Measurements from ENCODE around the gene ANKRD66. TPM values are rescaled to one million over a fixed set of nuclear protein-coding genes. Genes with fewer than 3 reads are reported as not detected.

The ANKRD66 gene
- total RNA-seq, 2 donors from 2014 or later, result not detected

DNA sequence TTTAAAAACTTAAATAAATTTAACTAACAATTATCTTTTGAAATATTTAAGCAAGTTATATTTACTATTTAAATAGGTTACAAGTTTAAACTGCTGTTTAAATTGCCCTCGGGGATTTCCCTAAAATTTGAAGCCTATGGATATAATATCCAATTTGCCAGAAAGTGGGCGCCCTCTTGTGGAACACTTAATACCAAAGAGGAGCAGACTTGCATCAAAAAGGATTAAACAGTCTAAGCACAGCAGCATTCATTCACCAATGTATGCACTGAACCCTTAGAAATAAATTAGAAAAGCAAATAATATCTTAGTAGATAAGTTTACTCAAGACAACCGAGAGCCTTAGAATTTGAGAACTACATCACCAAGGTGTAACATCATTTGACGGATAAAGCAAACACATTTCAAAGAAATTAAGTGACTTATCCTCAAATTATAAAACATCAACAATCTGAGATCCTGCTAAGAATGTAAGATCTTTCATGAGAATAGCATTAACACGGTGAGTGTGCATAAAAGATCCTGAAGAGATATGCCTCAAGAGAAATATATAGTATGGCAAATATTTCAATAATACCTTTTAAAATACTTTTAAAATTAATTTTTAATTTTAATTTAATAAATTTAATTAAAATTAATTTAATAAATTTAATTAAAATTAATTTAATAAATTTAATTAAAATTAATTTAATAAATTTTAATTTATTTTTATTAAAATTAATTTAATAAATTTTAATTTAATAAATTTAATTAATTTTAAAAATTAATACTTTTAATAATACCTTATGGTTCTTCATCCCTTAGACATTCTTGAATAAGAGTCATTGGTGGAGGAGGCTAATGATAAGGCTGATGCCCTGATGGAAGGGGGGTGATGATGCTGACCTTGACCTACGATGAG, 35.0 kb downstream of the ANKRD66 start:
- no peaks in the 10 kb centered on the region for H3K36me3 ChIP-seq
- peak; percentile 4 for DNase-seq (ENCODE audit: low spot score)
- TF ChIP-seq, protein P1, sequence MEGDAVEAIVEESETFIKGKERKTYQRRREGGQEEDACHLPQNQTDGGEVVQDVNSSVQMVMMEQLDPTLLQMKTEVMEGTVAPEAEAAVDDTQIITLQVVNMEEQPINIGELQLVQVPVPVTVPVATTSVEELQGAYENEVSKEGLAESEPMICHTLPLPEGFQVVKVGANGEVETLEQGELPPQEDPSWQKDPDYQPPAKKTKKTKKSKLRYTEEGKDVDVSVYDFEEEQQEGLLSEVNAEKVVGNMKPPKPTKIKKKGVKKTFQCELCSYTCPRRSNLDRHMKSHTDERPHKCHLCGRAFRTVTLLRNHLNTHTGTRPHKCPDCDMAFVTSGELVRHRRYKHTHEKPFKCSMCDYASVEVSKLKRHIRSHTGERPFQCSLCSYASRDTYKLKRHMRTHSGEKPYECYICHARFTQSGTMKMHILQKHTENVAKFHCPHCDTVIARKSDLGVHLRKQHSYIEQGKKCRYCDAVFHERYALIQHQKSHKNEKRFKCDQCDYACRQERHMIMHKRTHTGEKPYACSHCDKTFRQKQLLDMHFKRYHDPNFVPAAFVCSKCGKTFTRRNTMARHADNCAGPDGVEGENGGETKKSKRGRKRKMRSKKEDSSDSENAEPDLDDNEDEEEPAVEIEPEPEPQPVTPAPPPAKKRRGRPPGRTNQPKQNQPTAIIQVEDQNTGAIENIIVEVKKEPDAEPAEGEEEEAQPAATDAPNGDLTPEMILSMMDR (IDR thresholded peaks at IDR 0.05), result peak; percentile 42
- H3K27me3 ChIP-seq (replicated peaks; ENCODE audit: insufficient read depth), result no peaks in the 10 kb centered on the region
- H3K27ac ChIP-seq, result no peak overlapping the region
- ATAC-seq (ENCODE audit: insufficient number of reproducible peaks, low FRiP score, low read depth), result no peak
- H3K4me1 ChIP-seq (ENCODE audit: control insufficient read depth in 1 of 2, low read depth in 2 of 2), result no peaks in the 10 kb centered on the region
- H3K9me3 ChIP-seq, result no peaks in the 10 kb centered on the region
- no peak overlapping the region for H3K4me3 ChIP-seq

DNA sequence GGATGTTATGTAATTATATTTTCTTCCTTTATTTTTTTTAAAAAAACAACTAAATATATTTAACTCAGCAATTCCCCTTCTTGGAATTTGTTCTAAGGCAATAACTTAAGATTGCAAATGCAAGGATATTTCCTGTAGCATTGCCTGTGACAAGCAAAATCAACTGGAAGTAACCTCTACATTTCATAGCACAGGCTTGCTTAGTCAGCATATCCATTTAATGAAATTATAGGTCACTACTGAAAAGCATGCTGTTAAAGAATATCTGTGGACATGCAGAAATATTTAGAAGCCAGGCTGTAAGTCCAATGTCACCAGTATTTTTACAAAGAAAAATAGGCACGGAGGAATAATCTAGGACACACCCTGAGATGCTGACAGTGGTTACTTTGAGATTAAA, 37.8 kb downstream of the ANKRD66 start:
- DNase-seq (ENCODE audit: low spot score) (no peak), ATAC-seq (ENCODE audit: insufficient number of reproducible peaks, low FRiP score, low read depth) (no peak)
- no peaks in the 10 kb centered on the region for H3K4me1 ChIP-seq (ENCODE audit: control insufficient read depth in 1 of 2, low read depth in 2 of 2)
- H3K27ac ChIP-seq, result no peak overlapping the region
- H3K27me3 ChIP-seq (replicated peaks; ENCODE audit: insufficient read depth), result no peaks in the 10 kb centered on the region
- H3K36me3 ChIP-seq, result no peaks in the 10 kb centered on the region
- H3K9me3 ChIP-seq, result no peaks in the 10 kb centered on the region
- H3K4me3 ChIP-seq, result no peak overlapping the region
- TF ChIP-seq, protein P1 (IDR thresholded peaks at IDR 0.05), result no peak

DNA sequence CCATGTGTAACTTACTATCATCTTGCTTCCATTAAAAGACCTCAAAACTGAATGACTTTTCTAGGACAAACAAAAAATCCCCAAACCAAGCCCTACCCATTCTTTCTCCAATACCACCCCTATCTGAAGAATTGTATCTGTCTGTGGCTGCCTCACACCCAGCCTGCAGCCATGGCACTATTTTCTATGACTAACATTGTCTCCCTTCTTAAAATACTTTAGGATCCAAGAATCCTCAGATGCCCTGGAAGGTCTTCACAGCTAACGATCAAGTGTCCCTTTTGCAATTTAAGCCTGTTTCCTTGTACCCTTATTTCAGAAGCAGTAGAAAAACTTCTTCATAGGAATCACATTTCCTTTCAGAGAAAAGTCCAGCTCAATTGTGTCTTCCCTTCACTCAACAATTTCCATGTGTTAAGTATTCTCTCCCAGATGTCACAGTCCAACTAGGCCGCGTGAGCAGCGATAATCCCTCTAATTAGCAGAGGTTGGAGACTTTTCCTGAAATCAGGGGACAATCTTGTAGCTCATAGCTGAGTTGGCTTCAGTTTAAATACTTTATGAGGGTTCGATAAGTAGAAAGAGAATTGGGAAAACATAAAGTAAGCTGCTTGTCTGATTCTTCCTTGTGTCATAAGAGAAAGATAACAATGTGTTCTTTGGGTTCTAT, 41.3 kb downstream of the ANKRD66 start:
- Histone ChIP-seq H3K9me3 (no peaks in the 10 kb centered on the region), H3K36me3 (no peaks in the 10 kb centered on the region), H3K27me3 (replicated peaks; ENCODE audit: insufficient read depth) (no peaks in the 10 kb centered on the region), H3K4me3 (no peak overlapping the region), H3K27ac (no peak overlapping the region), H3K4me1 (ENCODE audit: control insufficient read depth in 1 of 2, low read depth in 2 of 2) (no peaks in the 10 kb centered on the region)
- ATAC-seq (ENCODE audit: insufficient number of reproducible peaks, low FRiP score, low read depth) (no peak), DNase-seq (ENCODE audit: low spot score) (no peak)
- TF ChIP-seq, protein P1 (IDR thresholded peaks at IDR 0.05), result no peak

DNA sequence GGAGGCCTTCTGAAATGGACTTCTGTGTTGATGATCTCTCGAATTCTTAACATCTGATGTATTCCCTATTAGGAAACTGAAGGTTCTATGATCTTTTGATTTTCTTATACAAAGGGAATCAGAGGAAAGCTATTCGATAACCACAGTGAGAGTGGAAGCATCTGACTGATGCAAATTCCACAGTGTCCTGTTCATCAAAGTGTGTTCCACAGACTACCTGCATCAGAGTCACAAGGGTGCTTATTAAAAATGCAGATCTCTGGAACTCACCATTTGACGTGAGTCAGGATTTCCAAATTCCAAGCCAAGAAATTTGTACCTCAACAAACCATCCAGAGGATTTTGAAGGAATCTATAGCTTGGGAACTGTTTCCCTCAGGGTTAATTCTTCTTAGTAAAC, 42.1 kb downstream of the ANKRD66 start:
- no peak for ATAC-seq (ENCODE audit: insufficient number of reproducible peaks, low FRiP score, low read depth)
- Histone ChIP-seq H3K9me3 (no peaks in the 10 kb centered on the region), H3K4me1 (ENCODE audit: control insufficient read depth in 1 of 2, low read depth in 2 of 2) (no peaks in the 10 kb centered on the region), H3K4me3 (no peak overlapping the region), H3K27ac (no peak overlapping the region), H3K36me3 (no peaks in the 10 kb centered on the region), H3K27me3 (replicated peaks; ENCODE audit: insufficient read depth) (no peaks in the 10 kb centered on the region)
- DNase-seq (ENCODE audit: low spot score), result no peak
- TF ChIP-seq, protein P1 (IDR thresholded peaks at IDR 0.05), result no peak
